Measurements from ENCODE around the gene C22orf39. TPM values are rescaled to one million over a fixed set of nuclear protein-coding genes. Genes with fewer than 3 reads are reported as not detected.

The C22orf39 gene
- total RNA-seq, 4 donors from 2014 or later, result 157 to 182 (median 178) TPM

DNA sequence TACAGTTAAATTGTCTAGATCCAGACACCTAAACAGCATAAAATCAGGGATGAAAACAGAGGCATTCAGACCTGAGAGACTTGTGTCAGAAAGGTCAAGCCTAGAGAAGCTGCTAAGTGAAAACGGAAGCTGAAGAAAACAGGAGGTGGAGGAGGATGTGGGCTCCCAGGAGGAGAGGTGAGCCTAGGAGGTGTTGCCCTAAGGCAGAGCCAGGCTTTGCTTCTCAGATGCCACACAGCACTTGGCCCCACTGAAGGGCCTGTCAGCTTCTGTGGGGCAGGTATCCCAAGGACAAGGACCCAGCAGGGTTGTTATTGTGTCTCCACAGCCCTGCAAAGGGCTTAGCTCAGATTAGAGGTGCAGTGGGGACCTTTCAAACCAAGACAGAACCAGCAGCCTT lies 17.0 kb upstream of the C22orf39 start:
- ATAC-seq, result no peak
- H3K4me1 ChIP-seq, result no peaks in the 10 kb centered on the region
- in situ Hi-C loops (cut with MboI; ENCODE audit: low sequenced_read_pairs in 4 of 4), result loop anchor here in 1 of 4 donors (25.0 kb wide), 1 partner anchor 277 kb away; the partner anchor contains the start of gene SLC25A1
- TF ChIP-seq CTCF (IDR thresholded peaks at IDR 0.05 in 4 of 5, conservative IDR thresholded peaks at IDR 0.05 in 1 of 5) (no peak), POLR2A (IDR thresholded peaks at IDR 0.05) (no peak)
- H3K9me3 ChIP-seq, result no peaks in the 10 kb centered on the region
- H3K36me3 ChIP-seq, result peaks cover 0 to 96% of the 10 kb centered on the region in 2 donors
- no peak overlapping the region for H3K4me3 ChIP-seq
- intact Hi-C loops (cut with DNase I; ENCODE audit: low total_unique reads), result no loop called here
- H3K27me3 ChIP-seq, result no peaks in the 10 kb centered on the region
- H3K27ac ChIP-seq, result no peak overlapping the region
- DNase-seq, result no peak

GRCh38 chr22:19463491-19464469 lies 16.3 kb upstream of the C22orf39 start:
- peak overlapping the region in 3 of 4 donors; percentile 3 to 16 (median 7) for H3K27ac ChIP-seq
- ATAC-seq, result peak in 1 of 2 donors; percentile 63
- no peak for TF ChIP-seq CTCF (IDR thresholded peaks at IDR 0.05 in 4 of 5, conservative IDR thresholded peaks at IDR 0.05 in 1 of 5)
- no peak for TF ChIP-seq POLR2A (IDR thresholded peaks at IDR 0.05)
- no peaks in the 10 kb centered on the region for H3K4me1 ChIP-seq
- no peaks in the 10 kb centered on the region for H3K9me3 ChIP-seq
- H3K4me3 ChIP-seq, result no peak overlapping the region
- H3K36me3 ChIP-seq, result peaks cover 0 to 95% of the 10 kb centered on the region in 2 donors
- in situ Hi-C loops (cut with MboI; ENCODE audit: low sequenced_read_pairs in 4 of 4), result loop anchor here in 1 of 4 donors (25.0 kb wide), 1 partner anchor 276 kb away; the partner anchor contains the start of gene SLC25A1
- peak in 1 of 2 donors; percentile 66 for DNase-seq
- intact Hi-C loops (cut with DNase I; ENCODE audit: low total_unique reads), result no loop called here
- H3K27me3 ChIP-seq, result no peaks in the 10 kb centered on the region

DNA sequence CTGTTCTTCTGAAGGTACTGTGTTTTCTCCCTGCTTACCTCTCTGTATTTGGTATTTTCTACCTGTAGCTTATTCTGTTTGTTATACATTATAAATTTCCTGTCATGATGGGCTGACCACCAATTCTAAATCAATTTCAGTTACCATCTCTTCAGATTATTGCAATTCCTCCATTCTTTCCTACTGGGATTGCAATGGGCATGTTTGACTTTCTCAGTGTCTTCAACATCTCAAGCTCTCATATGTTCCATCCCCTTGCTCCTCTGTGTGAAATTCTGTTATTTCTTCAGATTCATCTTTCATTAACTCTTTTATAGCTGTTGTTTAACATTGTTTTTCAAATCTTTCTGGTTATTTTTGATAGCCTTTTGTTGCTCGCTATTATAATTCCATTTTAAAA lies 15.5 kb upstream of the C22orf39 start:
- Histone ChIP-seq H3K4me1 (no peaks in the 10 kb centered on the region), H3K36me3 (peaks cover 0 to 95% of the 10 kb centered on the region in 2 donors)
- in situ Hi-C loops (cut with MboI; ENCODE audit: low sequenced_read_pairs in 4 of 4), result loop anchor here in 1 of 4 donors (25.0 kb wide), 1 partner anchor 276 kb away; the partner anchor contains the start of gene SLC25A1

GRCh38 chr22:19461506-19461905 lies 14.0 kb upstream of the C22orf39 start:
- H3K4me1 ChIP-seq, result no peaks in the 10 kb centered on the region
- in situ Hi-C loops (cut with MboI; ENCODE audit: low sequenced_read_pairs in 4 of 4), result loop anchor here in 1 of 4 donors (25.0 kb wide), 1 partner anchor 274 kb away; the partner anchor contains the start of gene SLC25A1
- H3K27me3 ChIP-seq, result no peaks in the 10 kb centered on the region
- H3K27ac ChIP-seq, result no peak overlapping the region
- H3K9me3 ChIP-seq, result no peaks in the 10 kb centered on the region
- intact Hi-C loops (cut with DNase I; ENCODE audit: low total_unique reads), result no loop called here
- H3K36me3 ChIP-seq, result peaks cover 0 to 95% of the 10 kb centered on the region in 2 donors
- no peak for ATAC-seq
- TF ChIP-seq POLR2A (IDR thresholded peaks at IDR 0.05) (no peak), CTCF (IDR thresholded peaks at IDR 0.05 in 4 of 5, conservative IDR thresholded peaks at IDR 0.05 in 1 of 5) (no peak)
- DNase-seq, result no peak
- H3K4me3 ChIP-seq, result no peak overlapping the region

More for the DNA sequence above, 15.5 kb upstream of the C22orf39 start:
- intact Hi-C loops (cut with DNase I; ENCODE audit: low total_unique reads), result no loop called here
- H3K4me3 ChIP-seq, result no peak overlapping the region
- no peak for TF ChIP-seq CTCF (IDR thresholded peaks at IDR 0.05 in 4 of 5, conservative IDR thresholded peaks at IDR 0.05 in 1 of 5)
- no peak for TF ChIP-seq POLR2A (IDR thresholded peaks at IDR 0.05)
- no peak for ATAC-seq
- no peak overlapping the region for H3K27ac ChIP-seq
- H3K27me3 ChIP-seq, result no peaks in the 10 kb centered on the region
- no peaks in the 10 kb centered on the region for H3K9me3 ChIP-seq
- no peak for DNase-seq
